Epithelial cell of proximal tubule (primary cell): Measurements from ENCODE around the gene TRPM1. TPM values are rescaled to one million over a fixed set of nuclear protein-coding genes. Genes with fewer than 3 reads are reported as not detected.

Experiments used
- DNase-seq: peaks from one replicate; pipeline ENCODE4 v3.0.0-alpha.2; 2011; ENCODE audit warnings: low read depth
- H3K4me3 ChIP-seq: 2 replicates; pipeline ENCODE4 v1.5.1; 2011; ENCODE audit warnings: low read depth, mild to moderate bottlenecking, low read length
- CTCF ChIP-seq: conservative IDR thresholded peaks from 2 replicates; pipeline ENCODE4 v1.5.1; 2012; ENCODE audit warnings: low read depth, mild to moderate bottlenecking, low read length
- total RNA-seq: library from RNA; depleted of rRNA; stranded (reverse); fragments of >200 nt; gene quantifications from 2 replicates; pipeline ENCODE4 v1.2.3, GENCODE V29; 2015

The TRPM1 gene
- total RNA-seq, 1 donor from 2014 or later, result not detected

- H3K4me3 ChIP-seq, result no peak overlapping the region
- no peak for DNase-seq
- no peak for TF ChIP-seq CTCF
Measured at GRCh38 chr15:31067890-31068603, 33.5 kb downstream of the TRPM1 start.

- no peak for TF ChIP-seq CTCF
- DNase-seq, result no peak
Measured at GRCh38 chr15:31065824-31066223, 35.7 kb downstream of the TRPM1 start.

GRCh38 chr15:31062911-31063310 is 38.6 kb downstream of the TRPM1 start:
- no peak for DNase-seq
- TF ChIP-seq CTCF, result no peak
- no peak overlapping the region for H3K4me3 ChIP-seq

More at GRCh38 chr15:31065824-31066223, 35.7 kb downstream of the TRPM1 start:
- H3K4me3 ChIP-seq, result no peak overlapping the region

- TF ChIP-seq CTCF, result no peak
- H3K4me3 ChIP-seq, result no peak overlapping the region
- DNase-seq, result no peak
Measured at GRCh38 chr15:31062310-31062847, 39.1 kb downstream of the TRPM1 start.

- no peak overlapping the region for H3K4me3 ChIP-seq
- DNase-seq, result peak; percentile 18
- no peak for TF ChIP-seq CTCF
Measured at GRCh38 chr15:31060429-31061140, 40.9 kb downstream of the TRPM1 start.

- H3K4me3 ChIP-seq, result no peak overlapping the region
- TF ChIP-seq CTCF, result no peak
- no peak for DNase-seq
Measured at GRCh38 chr15:31058236-31058962, 43.1 kb downstream of the TRPM1 start.
